ENCODE data around the gene FOXN3. TPM values are rescaled to one million over a fixed set of nuclear protein-coding genes. Genes with fewer than 3 reads are reported as not detected.

Gene FOXN3
- total RNA-seq, 6 experiments from 2014 or later: 41.5 to 74.2 (median 55.8) TPM

GRCh38 chr14:89394972-89395371, 22.1 kb downstream of the FOXN3 start:
- 90% methylated on average over 4 of the region's 4 CpGs for WGBS (ENCODE audit: insufficient coverage, low coverage, low lambda C conversion rate, missing lambda C conversion rate)
- ATAC-seq: peak in 1 of 4 donors; percentile 10

GRCh38 chr14:89393222-89393745, 23.7 kb downstream of the FOXN3 start:
- H3K4me1 ChIP-seq: peaks cover 0 to 11% (median 0%) of the 10 kb centered on the region in 4 donors
- H3K27ac ChIP-seq: no peak overlapping the region
- ATAC-seq: no peak
- H3K36me3 ChIP-seq: no peaks in the 10 kb centered on the region
- TF ChIP-seq CTCF (IDR thresholded peaks at IDR 0.05): no peak
- TF ChIP-seq POLR2A (IDR thresholded peaks at IDR 0.05): no peak
- intact Hi-C loops (cut with DNase I): no loop called here
- no peaks in the 10 kb centered on the region for H3K27me3 ChIP-seq
- DNase-seq: no peak
- H3K4me3 ChIP-seq: no peak overlapping the region
- WGBS (ENCODE audit: insufficient coverage, low coverage, low lambda C conversion rate, missing lambda C conversion rate): 73% methylated on average over 3 of the region's 6 CpGs
- no peaks in the 10 kb centered on the region for H3K9me3 ChIP-seq

More at GRCh38 chr14:89394972-89395371, 22.1 kb downstream of the FOXN3 start:
- H3K27ac ChIP-seq: no peak overlapping the region
- no peak overlapping the region for H3K4me3 ChIP-seq
- peaks cover 0 to 8% (median 0%) of the 10 kb centered on the region in 4 donors for H3K4me1 ChIP-seq
- H3K27me3 ChIP-seq: no peaks in the 10 kb centered on the region
- no peaks in the 10 kb centered on the region for H3K9me3 ChIP-seq
- H3K36me3 ChIP-seq: no peaks in the 10 kb centered on the region
- intact Hi-C loops (cut with DNase I): no loop called here
- TF ChIP-seq POLR2A (IDR thresholded peaks at IDR 0.05) (no peak), CTCF (IDR thresholded peaks at IDR 0.05) (no peak)
- DNase-seq: no peak

- intact Hi-C loops (cut with DNase I): no loop called here
- ATAC-seq (no peak), DNase-seq (no peak)
- Histone ChIP-seq H3K27ac (no peak overlapping the region), H3K27me3 (no peaks in the 10 kb centered on the region), H3K4me1 (peaks cover 0 to 11% (median 0%) of the 10 kb centered on the region in 4 donors), H3K4me3 (no peak overlapping the region), H3K36me3 (no peaks in the 10 kb centered on the region), H3K9me3 (no peaks in the 10 kb centered on the region)
- TF ChIP-seq POLR2A (IDR thresholded peaks at IDR 0.05) (no peak), CTCF (IDR thresholded peaks at IDR 0.05) (no peak)
- 80% methylated on average over 5 of the region's 5 CpGs for WGBS (ENCODE audit: insufficient coverage, low coverage, low lambda C conversion rate, missing lambda C conversion rate)
Observed at GRCh38 chr14:89392181-89392580, 24.9 kb downstream of the FOXN3 start.

- Histone ChIP-seq H3K4me1 (peaks cover 0 to 11% (median 0%) of the 10 kb centered on the region in 4 donors), H3K27me3 (no peaks in the 10 kb centered on the region), H3K27ac (no peak overlapping the region), H3K9me3 (no peaks in the 10 kb centered on the region), H3K36me3 (no peaks in the 10 kb centered on the region), H3K4me3 (no peak overlapping the region)
- 55% methylated on average over 2 of the region's 8 CpGs for WGBS (ENCODE audit: insufficient coverage, low coverage, low lambda C conversion rate, missing lambda C conversion rate)
- TF ChIP-seq POLR2A (IDR thresholded peaks at IDR 0.05) (no peak), CTCF (IDR thresholded peaks at IDR 0.05) (no peak)
- no peak for ATAC-seq
- DNase-seq: no peak
- intact Hi-C loops (cut with DNase I): no loop called here
Observed at GRCh38 chr14:89391556-89391955, 25.5 kb downstream of the FOXN3 start.
